ENCODE results near the gene KRTAP10-11. TPM values are rescaled to one million over a fixed set of nuclear protein-coding genes. Genes with fewer than 3 reads are reported as not detected.
"Not testable (repeated sequence)": the region's sequence is repeated elsewhere in the genome, so short reads cannot be mapped to it uniquely, and the experiment has no call there.

The KRTAP10-11 gene
- total RNA-seq (not detected), polyA plus RNA-seq (not detected)

GRCh38 chr21:44646366-44647221 is at the start of gene KRTAP10-11:
Gene KRTAP10-11 (plus strand): TSS chr21:44646414. CDS start chr21:44646459, 45 bp downstream.
- DNase-seq (ENCODE audit: extremely low spot score); H3K36me3 ChIP-seq (ENCODE audit: insufficient read depth); H3K4me1 ChIP-seq (ENCODE audit: insufficient read depth); H3K27ac ChIP-seq (ENCODE audit: low read depth); H3K4me3 ChIP-seq (ENCODE audit: low read depth, low read length): not testable (repeated sequence)
- WGBS = 76% methylated on average over 21 of the region's 21 CpGs

DNA sequence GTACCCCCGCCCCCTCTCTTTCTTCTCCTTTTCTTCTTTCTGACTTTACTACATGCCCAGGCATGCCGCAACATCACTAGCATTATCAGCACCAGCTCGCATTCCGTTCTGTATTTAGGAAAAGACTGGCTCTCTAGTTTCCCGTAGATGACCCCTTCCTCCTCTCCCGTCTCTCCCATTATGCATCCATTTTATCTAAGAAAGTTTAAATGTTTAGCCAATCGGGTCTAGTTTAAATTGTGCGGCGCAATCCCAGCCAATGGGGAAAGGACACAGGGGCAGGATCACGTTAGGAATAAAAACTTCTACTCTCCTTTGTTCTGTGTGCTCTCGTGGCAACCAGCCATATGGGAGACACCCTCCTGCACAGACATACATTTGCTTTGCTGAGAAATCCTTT is 48.2 kb upstream of the KRTAP10-11 start:
- H3K27ac ChIP-seq (ENCODE audit: low read depth) = no peak overlapping the region
- no peaks in the 10 kb centered on the region for H3K4me1 ChIP-seq (ENCODE audit: insufficient read depth)
- no peak overlapping the region for H3K4me3 ChIP-seq (ENCODE audit: low read depth, low read length)
- H3K36me3 ChIP-seq (ENCODE audit: insufficient read depth) = no peaks in the 10 kb centered on the region
- WGBS = 73% methylated on average over 11 of the region's 11 CpGs
- DNase-seq (ENCODE audit: extremely low spot score) = no peak

DNA sequence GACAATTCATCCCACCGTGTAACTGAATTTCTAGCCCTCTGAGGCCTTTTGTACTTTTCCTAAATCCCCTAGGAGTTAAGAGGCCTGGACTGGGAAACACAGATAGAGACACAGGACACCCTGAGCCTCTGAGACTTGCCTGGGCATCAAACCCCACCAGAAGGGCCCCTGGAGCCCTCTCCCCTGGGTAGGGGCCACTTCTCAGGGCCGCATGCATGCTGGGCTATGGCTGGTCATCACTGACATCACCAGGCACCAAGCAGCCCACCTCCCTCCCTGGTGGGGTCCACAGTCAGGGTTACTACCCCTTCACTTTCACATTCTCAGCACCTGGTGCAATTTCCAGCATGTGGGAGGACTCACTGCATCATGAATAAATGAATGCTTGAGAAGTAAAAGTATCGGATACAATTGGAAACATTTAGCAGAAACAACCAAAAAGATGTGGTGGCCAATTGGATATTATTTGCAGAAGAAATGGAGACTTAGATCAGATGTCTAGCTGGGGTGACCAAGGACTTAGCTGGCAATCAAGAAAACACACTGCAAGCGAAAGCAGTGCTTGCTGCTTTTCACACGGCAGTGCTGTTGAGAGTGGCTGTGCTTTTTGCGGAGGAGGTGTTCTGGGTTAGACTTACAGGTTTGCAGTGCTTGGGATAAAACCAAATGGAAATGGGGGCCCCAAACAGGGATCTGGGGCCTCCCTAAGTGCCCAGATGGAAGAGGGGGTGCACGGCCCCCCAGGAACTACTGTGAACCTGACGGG is 46.8 kb upstream of the KRTAP10-11 start:
- H3K27ac ChIP-seq (ENCODE audit: low read depth) = no peak overlapping the region
- no peaks in the 10 kb centered on the region for H3K4me1 ChIP-seq (ENCODE audit: insufficient read depth)
- no peaks in the 10 kb centered on the region for H3K36me3 ChIP-seq (ENCODE audit: insufficient read depth)
- 85% methylated on average over 8 of the region's 8 CpGs for WGBS
- H3K4me3 ChIP-seq (ENCODE audit: low read depth, low read length) = no peak overlapping the region
- DNase-seq (ENCODE audit: extremely low spot score) = no peak

GRCh38 chr21:44600118-44600978 is 45.9 kb upstream of the KRTAP10-11 start, which contains the start of gene KRTAP10-7:
Gene KRTAP10-7 (plus strand): TSS chr21:44600597. CDS start chr21:44600622, 25 bp downstream.
- 66% methylated on average over 23 of the region's 23 CpGs for WGBS

DNA sequence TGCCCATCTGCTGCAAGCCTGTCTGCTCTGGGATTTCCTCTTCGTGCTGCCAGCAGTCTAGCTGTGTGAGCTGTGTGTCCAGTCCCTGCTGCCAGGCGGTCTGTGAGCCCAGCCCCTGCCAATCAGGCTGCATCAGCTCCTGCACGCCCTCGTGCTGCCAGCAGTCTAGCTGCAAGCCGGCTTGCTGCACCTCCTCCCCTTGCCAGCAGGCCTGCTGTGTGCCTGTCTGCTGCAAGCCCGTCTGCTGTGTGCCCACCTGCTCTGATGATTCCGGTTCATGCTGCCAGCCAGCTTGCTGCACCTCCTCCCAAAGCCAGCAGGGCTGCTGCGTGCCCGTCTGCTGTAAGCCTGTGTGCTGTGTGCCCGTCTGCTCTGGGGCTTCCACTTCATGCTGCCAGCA is 45.1 kb upstream of the KRTAP10-11 start:
- not testable (repeated sequence) for H3K4me3 ChIP-seq (ENCODE audit: low read depth, low read length); H3K4me1 ChIP-seq (ENCODE audit: insufficient read depth); DNase-seq (ENCODE audit: extremely low spot score); H3K36me3 ChIP-seq (ENCODE audit: insufficient read depth); H3K27ac ChIP-seq (ENCODE audit: low read depth)
- 67% methylated on average over 10 of the region's 10 CpGs for WGBS

More at GRCh38 chr21:44600118-44600978, 45.9 kb upstream of the KRTAP10-11 start, which contains the start of gene KRTAP10-7:
- not testable (repeated sequence) for H3K36me3 ChIP-seq (ENCODE audit: insufficient read depth); H3K27ac ChIP-seq (ENCODE audit: low read depth); H3K4me1 ChIP-seq (ENCODE audit: insufficient read depth); DNase-seq (ENCODE audit: extremely low spot score); H3K4me3 ChIP-seq (ENCODE audit: low read depth, low read length)

- WGBS = 71% methylated on average over 23 of the region's 23 CpGs
- Histone ChIP-seq H3K4me1 (ENCODE audit: insufficient read depth) (no peaks in the 10 kb centered on the region), H3K27ac (ENCODE audit: low read depth) (no peak overlapping the region), H3K36me3 (ENCODE audit: insufficient read depth) (no peaks in the 10 kb centered on the region), H3K4me3 (ENCODE audit: low read depth, low read length) (no peak overlapping the region)
- DNase-seq (ENCODE audit: extremely low spot score) = no peak
These were observed 44.4 kb upstream of the KRTAP10-11 start for GRCh38 chr21:44601596-44602462.

- 75% methylated on average over 21 of the region's 21 CpGs for WGBS
- no peak overlapping the region for H3K27ac ChIP-seq (ENCODE audit: low read depth)
These were observed 43.8 kb upstream of the KRTAP10-11 start for GRCh38 chr21:44602463-44602850.

DNA sequence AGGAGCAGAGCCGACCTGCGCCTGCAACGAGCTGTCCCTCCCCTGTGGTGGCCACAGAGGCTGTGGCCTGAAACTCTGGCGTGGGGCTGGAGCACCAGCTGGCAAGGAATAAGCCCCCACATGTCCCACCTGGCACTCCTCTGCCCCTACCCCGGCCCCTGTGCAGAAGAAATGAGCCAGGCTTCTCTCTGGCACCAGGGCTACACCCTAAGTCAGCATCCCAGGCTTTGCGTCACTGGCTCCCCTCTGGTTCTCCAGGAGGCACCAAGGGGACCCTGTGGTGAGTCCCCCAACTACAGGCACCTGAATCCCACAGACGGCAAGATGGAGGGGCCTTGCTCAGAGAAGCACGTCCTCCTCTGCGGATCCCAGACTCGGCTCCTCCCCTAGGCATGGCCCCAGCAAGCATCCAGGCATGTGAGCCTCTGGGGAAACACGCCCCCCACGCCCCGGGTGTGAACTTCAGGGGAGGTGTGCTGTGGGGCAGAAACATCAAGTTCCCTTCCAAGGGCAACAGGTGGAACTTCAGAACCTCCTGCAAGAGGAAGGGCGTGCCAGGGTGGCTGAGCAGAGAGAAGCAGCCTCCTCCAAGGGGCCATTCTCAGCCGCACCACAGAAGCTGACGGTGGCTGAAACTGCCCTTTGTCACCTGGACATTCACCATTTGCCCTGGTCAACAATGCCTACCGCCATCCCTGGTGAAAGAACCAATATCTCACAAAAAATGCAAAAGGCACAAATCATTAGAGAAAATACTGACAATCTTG is 42.9 kb upstream of the KRTAP10-11 start:
- 57% methylated on average over 17 of the region's 17 CpGs for WGBS
- DNase-seq (ENCODE audit: extremely low spot score) = no peak
- Histone ChIP-seq H3K27ac (ENCODE audit: low read depth) (no peak overlapping the region), H3K36me3 (ENCODE audit: insufficient read depth) (no peaks in the 10 kb centered on the region), H3K4me3 (ENCODE audit: low read depth, low read length) (no peak overlapping the region), H3K4me1 (ENCODE audit: insufficient read depth) (no peaks in the 10 kb centered on the region)

More at GRCh38 chr21:44602463-44602850, 43.8 kb upstream of the KRTAP10-11 start:
- no peaks in the 10 kb centered on the region for H3K36me3 ChIP-seq (ENCODE audit: insufficient read depth)
- no peaks in the 10 kb centered on the region for H3K4me1 ChIP-seq (ENCODE audit: insufficient read depth)
- no peak overlapping the region for H3K4me3 ChIP-seq (ENCODE audit: low read depth, low read length)
- DNase-seq (ENCODE audit: extremely low spot score) = no peak

- Histone ChIP-seq H3K4me3 (ENCODE audit: low read depth, low read length) (no peak overlapping the region), H3K4me1 (ENCODE audit: insufficient read depth) (no peaks in the 10 kb centered on the region), H3K36me3 (ENCODE audit: insufficient read depth) (no peaks in the 10 kb centered on the region), H3K27ac (ENCODE audit: low read depth) (no peak overlapping the region)
- no peak for DNase-seq (ENCODE audit: extremely low spot score)
- WGBS = 88% methylated on average over 8 of the region's 8 CpGs
These were observed 42.3 kb upstream of the KRTAP10-11 start for GRCh38 chr21:44603911-44604310.

DNA sequence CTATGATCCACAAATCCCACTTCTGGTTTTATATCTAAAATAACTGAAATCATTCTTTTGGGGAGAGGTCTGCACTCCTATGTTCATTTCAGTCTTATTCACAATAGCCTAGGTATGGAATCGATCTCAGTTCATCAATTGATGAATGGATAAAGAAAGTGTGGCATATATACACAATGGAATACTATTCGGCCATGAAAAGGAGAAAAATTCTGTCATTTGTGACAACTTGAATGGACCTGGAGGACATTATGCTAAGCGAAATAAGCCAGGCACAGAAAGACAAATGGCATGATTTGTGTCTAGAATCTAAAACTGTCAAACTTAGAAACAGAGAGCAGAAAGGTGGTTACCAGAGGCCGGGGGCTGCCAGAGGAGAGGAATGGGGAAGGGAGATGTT is 39.7 kb upstream of the KRTAP10-11 start:
- H3K36me3 ChIP-seq (ENCODE audit: insufficient read depth) = no peaks in the 10 kb centered on the region
- H3K4me3 ChIP-seq (ENCODE audit: low read depth, low read length) = no peak overlapping the region
- DNase-seq (ENCODE audit: extremely low spot score) = no peak
- H3K27ac ChIP-seq (ENCODE audit: low read depth) = no peak overlapping the region
- H3K4me1 ChIP-seq (ENCODE audit: insufficient read depth) = no peaks in the 10 kb centered on the region
- 76% methylated on average over 4 of the region's 4 CpGs for WGBS

DNA sequence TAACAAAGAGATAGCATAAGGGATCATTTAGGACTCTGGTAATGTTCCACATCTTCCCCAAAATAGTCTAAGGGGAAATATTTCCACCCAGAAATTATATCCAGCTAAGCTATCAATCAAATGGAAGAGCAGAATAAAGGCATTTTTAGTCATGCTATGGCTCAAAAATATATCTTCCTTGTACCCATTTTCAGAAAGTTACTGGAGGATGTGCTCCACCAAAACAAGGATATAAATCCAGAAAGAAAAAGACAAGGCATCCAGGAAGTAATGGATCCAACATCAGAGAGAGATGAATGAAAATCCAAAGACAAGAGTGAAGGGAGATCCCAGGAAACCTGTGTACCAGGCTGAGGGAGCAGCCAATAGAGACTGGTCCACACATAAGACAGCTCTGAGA is 37.0 kb upstream of the KRTAP10-11 start:
- no peak for DNase-seq (ENCODE audit: extremely low spot score)
- Histone ChIP-seq H3K4me1 (ENCODE audit: insufficient read depth) (no peaks in the 10 kb centered on the region), H3K27ac (ENCODE audit: low read depth) (no peak overlapping the region), H3K4me3 (ENCODE audit: low read depth, low read length) (no peak overlapping the region), H3K36me3 (ENCODE audit: insufficient read depth) (no peaks in the 10 kb centered on the region)

Measured in urinary bladder (tissue), 4 donors.